Measurements from ENCODE around the gene PIK3R3. TPM values are rescaled to one million over a fixed set of nuclear protein-coding genes. Genes with fewer than 3 reads are reported as not detected.

PIK3R3 gene
- total RNA-seq, 1 experiment from 2014 or later, result 9.0 TPM

DNA sequence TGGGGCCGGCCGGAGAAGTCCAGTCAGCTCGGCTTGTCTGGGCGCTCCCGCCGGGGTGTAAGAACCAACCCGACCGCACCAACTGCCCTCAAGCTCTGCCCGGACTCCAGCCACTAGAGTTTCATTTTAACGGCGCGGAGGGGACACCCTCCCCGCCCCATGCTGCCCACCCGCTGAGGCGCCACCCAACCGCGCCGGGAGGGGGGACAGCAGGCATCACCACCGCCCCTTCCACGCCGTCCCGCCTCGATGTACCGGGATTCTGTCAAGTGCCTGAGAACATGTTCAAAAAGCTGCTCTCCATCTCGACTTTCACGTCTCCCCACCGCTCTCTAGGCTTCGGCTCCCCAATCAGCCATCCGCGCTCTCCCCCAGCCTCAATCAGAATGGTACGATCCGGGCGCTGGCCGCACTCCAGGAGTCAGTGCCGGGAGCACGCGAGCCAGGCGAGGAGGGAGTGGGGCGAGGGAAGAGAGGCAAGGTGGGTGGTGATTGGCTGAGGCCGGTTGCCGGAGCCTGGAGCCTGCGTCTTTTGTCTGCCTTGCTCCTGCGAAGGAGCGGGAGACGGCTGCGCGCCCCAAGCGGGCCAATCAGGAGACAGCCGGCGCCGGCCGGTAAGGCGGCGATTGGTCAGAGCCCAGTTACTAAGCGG lies at the start of gene PIK3R3 (continued):
- TF ChIP-seq ZNF219 (CRISPR knock-in tag; IDR thresholded peaks at IDR 0.05; ENCODE audit: borderline replicate concordance) (peak; percentile 48), E2F1 (CRISPR knock-in tag; IDR thresholded peaks at IDR 0.05) (peak; percentile 44), ZBTB43 (CRISPR knock-in tag; IDR thresholded peaks at IDR 0.05) (peak; percentile 92; the same call in 1 of the 2 replicates), MLX (CRISPR knock-in tag; IDR thresholded peaks at IDR 0.05) (no peak), ATF6 (CRISPR knock-in tag; IDR thresholded peaks at IDR 0.05) (peak; percentile 56; the same call in 1 of the 2 replicates), NFATC4 (CRISPR knock-in tag; IDR thresholded peaks at IDR 0.05) (no peak), SMAD4 (CRISPR knock-in tag; IDR thresholded peaks at IDR 0.05) (no peak), HMGXB4 (CRISPR knock-in tag; IDR thresholded peaks at IDR 0.05) (peak; percentile 62; the same call in 1 of the 2 replicates), TEAD4 (CRISPR knock-in tag; IDR thresholded peaks at IDR 0.05) (peak; percentile 54; the same call in 1 of the 2 replicates), ATF2 (CRISPR knock-in tag; IDR thresholded peaks at IDR 0.05; ENCODE audit: borderline replicate concordance, low read depth) (no peak), ZSCAN18 (CRISPR knock-in tag; IDR thresholded peaks at IDR 0.05) (no peak), JUN (CRISPR knock-in tag; IDR thresholded peaks at IDR 0.05) (peak; percentile 12; the same call in 1 of the 2 replicates), ZNF232 (CRISPR knock-in tag; IDR thresholded peaks at IDR 0.05) (peak; percentile 94), NFE2L1 (CRISPR knock-in tag; IDR thresholded peaks at IDR 0.05) (peak; percentile 97), KAT7 (CRISPR knock-in tag; IDR thresholded peaks at IDR 0.05; ENCODE audit: borderline replicate concordance) (no peak), PREB (CRISPR knock-in tag; IDR thresholded peaks at IDR 0.05; ENCODE audit: borderline replicate concordance) (peak; percentile 41; the same call in 1 of the 2 replicates), TP53 (CRISPR knock-in tag; IDR thresholded peaks at IDR 0.05) (peak; percentile 92; the same call in 1 of the 2 replicates), NR1H2 (CRISPR knock-in tag; IDR thresholded peaks at IDR 0.05) (peak; percentile 89; the same call in 1 of the 2 replicates), SMAD3 (CRISPR knock-in tag; IDR thresholded peaks at IDR 0.05; ENCODE audit: borderline replicate concordance) (peak; percentile 95), ELF4 (CRISPR knock-in tag; IDR thresholded peaks at IDR 0.05; ENCODE audit: low read depth) (no peak), ZNF317 (CRISPR knock-in tag; IDR thresholded peaks at IDR 0.05; ENCODE audit: borderline replicate concordance, low read depth) (no peak), NR2C2 (CRISPR knock-in tag; IDR thresholded peaks at IDR 0.05) (no peak), FOXP4 (CRISPR knock-in tag; IDR thresholded peaks at IDR 0.05) (peak; percentile 96)
- TF ChIP-seq, protein P1, sequence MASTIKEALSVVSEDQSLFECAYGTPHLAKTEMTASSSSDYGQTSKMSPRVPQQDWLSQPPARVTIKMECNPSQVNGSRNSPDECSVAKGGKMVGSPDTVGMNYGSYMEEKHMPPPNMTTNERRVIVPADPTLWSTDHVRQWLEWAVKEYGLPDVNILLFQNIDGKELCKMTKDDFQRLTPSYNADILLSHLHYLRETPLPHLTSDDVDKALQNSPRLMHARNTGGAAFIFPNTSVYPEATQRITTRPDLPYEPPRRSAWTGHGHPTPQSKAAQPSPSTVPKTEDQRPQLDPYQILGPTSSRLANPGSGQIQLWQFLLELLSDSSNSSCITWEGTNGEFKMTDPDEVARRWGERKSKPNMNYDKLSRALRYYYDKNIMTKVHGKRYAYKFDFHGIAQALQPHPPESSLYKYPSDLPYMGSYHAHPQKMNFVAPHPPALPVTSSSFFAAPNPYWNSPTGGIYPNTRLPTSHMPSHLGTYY (CRISPR knock-in tag; IDR thresholded peaks at IDR 0.05), result no peak

Measured in WTC11 (cell line).